Suprapubic skin (tissue), 3 donors: ENCODE data around the gene C2CD4C.

Experiments used
- CTCF ChIP-seq, 2 donors: fragments of 200-600 bp in 1 of 2; fragments of 450-650 bp in 1 of 2; sonication (generic) in 1 of 2; IDR thresholded peaks; one replicate each; pipeline ENCODE4 v1.5.1; 2016 to 2019; ENCODE audit warnings: antibody characterized with exemption in 2 of 2, mild to moderate bottlenecking in 1 of 2, moderate library complexity in 1 of 2
- EP300 ChIP-seq: sonication (generic); formaldehyde crosslinking; IDR thresholded peaks from one replicate; pipeline ENCODE4 v1.6.1; 2017; ENCODE audit warnings: antibody characterized with exemption
- POLR2A ChIP-seq, 2 donors: fragments of 450-650 bp; IDR thresholded peaks; one replicate each; pipeline ENCODE4 v1.6.1; 2017; ENCODE audit warnings: antibody characterized with exemption in 2 of 2, mild to moderate bottlenecking in 2 of 2, moderate library complexity in 2 of 2

GRCh38 chr19:367561-367960, 41.4 kb downstream of the C2CD4C start:
- TF ChIP-seq CTCF (IDR thresholded peaks at IDR 0.05) (no peak), EP300 (no peak), POLR2A (IDR thresholded peaks at IDR 0.05) (no peak)
